HepG2 (cell line): Measurements from ENCODE around the gene KSR1. TPM values are rescaled to one million over a fixed set of nuclear protein-coding genes. Genes with fewer than 3 reads are reported as not detected.
A peak's percentile ranks its signal among the peaks of the same experiment; 100 is the strongest.

Experiments used
- ATAC-seq: fragments of 200-7000 bp; cut with Tn5 transposase; 3 replicates; pipeline ENCODE4 v1.9.1; 2020; ENCODE audit warnings: mild to moderate bottlenecking, moderate library complexity
- BruUV-seq: library from RNA; stranded (reverse); fragments of 400-500 nt; replicated peaks from 2 replicates; lab custom pipeline; 2021; lab: Mats Ljungman, UMichigan
- CTCF ChIA-PET: fragments of 300-600 bp; formaldehyde crosslinking; extraction: SDS; loops from one replicate; lab custom pipeline; 2021; ENCODE audit warnings: low total read pairs, inconsistent platforms, low intra/inter-chr PET ratio; lab: Yijun Ruan, JAX
- POLR2A ChIA-PET: fragments of 350-600 bp; sonication (Branson Sonifier 250); formaldehyde crosslinking; loops from one replicate; lab custom pipeline; 2020; ENCODE audit warnings: antibody characterized with exemption, inconsistent platforms; lab: Yijun Ruan, JAX
- DNase-seq: peaks from one replicate; pipeline ENCODE4 v3.0.0-alpha.2; 2015; ENCODE audit warnings: low spot score
- FAIRE-seq: peaks from 3 replicates; lab custom pipeline; 2011; peaks lifted over from hg19 to GRCh38; lab: Jason Lieb, UNC
- H2AFZ ChIP-seq: one replicate; pipeline ENCODE4 v1.6.1; 2011; ENCODE audit warnings: low read length, inconsistent platforms
- H3K27ac ChIP-seq: fragments of 300-600 bp; 3 replicates; pipeline ENCODE4 v1.8.0; 2011; ENCODE audit warnings: mixed run types, mild to moderate bottlenecking, mixed read lengths, low read length, inconsistent platforms; ENCODE audit not compliant: insufficient read depth; ENCODE audit errors: extremely low read length
- H3K27me3 ChIP-seq, 2 experiments: fragments of 200-600 bp in 1 of 2; 2 replicates in 1 of 2; 3 replicates in 1 of 2; pipeline versions ENCODE4 v1.6.0 to v1.8.0; 2011; ENCODE audit warnings: low read length in 2 of 2, mild to moderate bottlenecking in 2 of 2, moderate library complexity in 2 of 2, inconsistent platforms in 1 of 2; ENCODE audit not compliant: insufficient read depth in 2 of 2, control insufficient read depth in 1 of 2
- H3K36me3 ChIP-seq, 2 experiments: fragments of 200-600 bp in 1 of 2; replicated peaks in 1 of 2; 2 replicates in 1 of 2; 3 replicates in 1 of 2; pipeline versions ENCODE4 v1.5.1 to v1.8.0; 2011; ENCODE audit warnings: low read length in 2 of 2, inconsistent platforms in 1 of 2; ENCODE audit not compliant: insufficient read depth in 2 of 2, control insufficient read depth in 1 of 2
- H3K4me1 ChIP-seq: 2 replicates; pipeline ENCODE4 v1.5.1; 2012; ENCODE audit warnings: low read length, inconsistent platforms; ENCODE audit not compliant: insufficient read depth
- H3K4me2 ChIP-seq: 2 replicates; pipeline ENCODE4 v1.6.0; 2011; ENCODE audit warnings: low read depth, low read length, inconsistent platforms
- H3K4me3 ChIP-seq, 3 experiments: fragments of 200-600 bp in 1 of 3; sonication (generic), shearing (Covaris generic) in 1 of 3; replicated peaks in 1 of 3; 2 replicates each; pipeline ENCODE4 v1.5.1; 2011 to 2016; ENCODE audit warnings: low read length in 3 of 3, inconsistent platforms in 2 of 3, low read depth in 2 of 3, mild to moderate bottlenecking in 2 of 3, control low read depth in 1 of 3, mixed read lengths in 1 of 3; ENCODE audit not compliant: insufficient read depth in 1 of 3
- H3K79me2 ChIP-seq: one replicate; pipeline ENCODE4 v1.6.1; 2011; ENCODE audit warnings: low read length, inconsistent platforms; ENCODE audit not compliant: insufficient read depth
- H3K9ac ChIP-seq: 2 replicates; pipeline ENCODE4 v1.6.0; 2011; ENCODE audit warnings: mild to moderate bottlenecking, low read depth, low read length, inconsistent platforms; ENCODE audit not compliant: insufficient read depth
- H3K9me3 ChIP-seq: 2 replicates; pipeline ENCODE4 v1.5.1; 2012; ENCODE audit warnings: mild to moderate bottlenecking, low read length
- H4K20me1 ChIP-seq: 2 replicates; pipeline ENCODE4 v1.6.0; 2011; ENCODE audit warnings: inconsistent platforms, mild to moderate bottlenecking, low read length, moderate library complexity; ENCODE audit not compliant: insufficient read depth
- CBFB ChIP-seq: sonication (generic); formaldehyde crosslinking; IDR thresholded peaks from 2 replicates; pipeline ENCODE4 v1.4.0; 2020; ENCODE audit warnings: missing genetic modification reagents
- JUND ChIP-seq: sonication (generic); formaldehyde crosslinking; IDR thresholded peaks from 2 replicates; pipeline ENCODE4 v1.8.0; 2022; ENCODE audit warnings: mild to moderate bottlenecking, missing genetic modification reagents
- NFYB ChIP-seq: sonication (generic); formaldehyde crosslinking; IDR thresholded peaks from 2 replicates; pipeline ENCODE4 v1.4.0; 2020; ENCODE audit warnings: missing genetic modification reagents
- NR2C2 ChIP-seq: sonication (generic); formaldehyde crosslinking; IDR thresholded peaks from 2 replicates; pipeline ENCODE4 v1.4.0; 2020; ENCODE audit warnings: missing genetic modification reagents, mild to moderate bottlenecking, moderate library complexity, borderline replicate concordance
- RERE ChIP-seq: IDR thresholded peaks from 2 replicates; pipeline ENCODE4 v1.6.1; 2016; ENCODE audit warnings: low read depth, missing genetic modification reagents, missing compliant biosample characterization
- SAP130 ChIP-seq: IDR thresholded peaks from 2 replicates; pipeline ENCODE4 v1.6.1; 2016; ENCODE audit warnings: low read depth
- SOX5 ChIP-seq: IDR thresholded peaks from 2 replicates; pipeline ENCODE4 v1.6.1; 2016; ENCODE audit warnings: borderline replicate concordance
- ZNF225 ChIP-seq: sonication (generic); formaldehyde crosslinking; IDR thresholded peaks from 2 replicates; pipeline ENCODE4 v1.4.0; 2020; ENCODE audit warnings: mild to moderate bottlenecking, missing genetic modification reagents
- ZNF350 ChIP-seq: sonication (generic); formaldehyde crosslinking; IDR thresholded peaks from 2 replicates; pipeline ENCODE4 v1.4.0; 2020; ENCODE audit warnings: mild to moderate bottlenecking, low read depth, missing genetic modification reagents, borderline replicate concordance
- ZNF792 ChIP-seq: IDR thresholded peaks from 2 replicates; pipeline ENCODE4 v1.6.1; 2016
- WGBS: methylation state at CpG from one replicate; pipeline ENCODE4 v1.1.6; 2017; ENCODE audit warnings: low lambda C conversion rate; 5-methylcytosine and 5-hydroxymethylcytosine counted together
- in situ Hi-C: cut with HindIII; loops from 2 replicates; pipeline ENCODE4 v1.10.0; 2017; ENCODE audit warnings: low pct_unique_long_range_greater_than_20kb; ENCODE audit not compliant: extremely low pct_ligation_motif_present
- intact Hi-C: fragments of 100-400 bp; cut with micrococcal nuclease; formaldehyde crosslinking; loops from one replicate; pipeline ENCODE4 v1.10.0; 2022; ENCODE audit not compliant: unreplicated experiment
- polyA plus RNA-seq, 8 experiments: library from polyadenylated mRNA; depleted of rRNA in 3 of 8; stranded (reverse) in 7 of 8; unstranded in 1 of 8; fragments of >200 nt; fragmentation: Illumina TruSeq in 4 of 8; extraction: Trizol in 4 of 8; gene quantifications; 2 replicates each; pipeline versions ENCODE4 v1.2.1 to v1.2.3, GENCODE V29; 2011 to 2016; ENCODE audit warnings: low read depth in 4 of 8, missing spikeins in 1 of 8, mixed read lengths in 1 of 8; ENCODE audit not compliant: insufficient read depth in 1 of 8
- total RNA-seq, 5 experiments: library from RNA; depleted of rRNA; stranded (reverse); fragments of >200 nt; fragmentation: Illumina TruSeq; extraction: Trizol; gene quantifications; 2 replicates each; pipeline ENCODE4 v1.2.3, GENCODE V29; 2016; ENCODE audit warnings: low read depth in 1 of 5
- TF ChIP-seq, protein P1 (sequence below): IDR thresholded peaks from 2 replicates; pipeline ENCODE4 v1.4.0; 2020; ENCODE audit warnings: mild to moderate bottlenecking, missing genetic modification reagents
- TF ChIP-seq, protein P2 (sequence below): sonication (generic); formaldehyde crosslinking; conservative IDR thresholded peaks from 2 replicates; pipeline ENCODE4 v1.4.0; 2020; ENCODE audit warnings: missing genetic modification reagents

KSR1 gene
- total and polyA plus RNA-seq, 2 of the 13 experiments (the other 11 are each of a cell fraction or from before 2014, with no cell fraction given), result 10.1 to 16.6 TPM

DNA sequence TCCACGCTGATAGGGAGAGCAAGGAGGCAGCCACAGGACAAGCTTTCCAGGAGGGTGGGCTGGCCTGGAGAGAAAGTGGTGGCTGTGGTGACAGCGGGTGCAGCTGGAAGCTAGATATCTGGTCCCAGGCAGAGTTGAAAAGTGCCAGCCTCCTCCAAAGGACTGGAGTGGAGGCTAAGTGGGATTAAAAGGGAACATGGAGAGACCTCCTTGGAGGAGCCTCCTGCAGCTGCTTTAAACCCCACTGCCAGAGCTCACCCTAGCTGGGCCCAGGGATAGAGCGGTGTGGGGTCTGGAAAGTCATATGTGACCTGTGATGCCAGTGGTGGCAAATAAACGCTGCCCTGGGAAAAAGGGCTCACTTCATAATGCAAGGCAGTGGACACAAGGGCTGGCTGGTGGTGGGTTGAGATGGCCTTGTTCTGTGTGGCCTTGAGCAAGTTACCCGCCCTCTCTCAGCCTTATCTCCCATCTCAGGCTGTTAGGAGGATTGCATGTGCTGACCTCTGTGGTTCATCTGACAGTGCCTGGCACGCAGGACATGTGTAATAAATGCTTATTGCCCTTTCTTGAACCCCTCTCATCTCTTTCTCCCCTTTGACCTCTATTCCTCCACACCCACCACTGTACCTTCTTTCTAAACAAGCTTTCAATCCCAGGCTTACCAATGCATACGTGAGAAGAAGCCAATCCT is 113.8 kb downstream of the KSR1 start:
- Histone ChIP-seq H3K36me3 (no peaks in the 10 kb centered on the region), H3K4me1 (peaks cover 55% of the 10 kb centered on the region), H3K9ac (no peak overlapping the region), H3K4me3 (peak overlapping the region in 1 of 3 experiments; percentile 30; a peak in 2 of 6 replicates), H3K4me2 (peak overlapping the region; percentile 60), H3K27me3 (no peaks in the 10 kb centered on the region), H2AFZ (no peak overlapping the region), H3K9me3 (no peaks in the 10 kb centered on the region), H4K20me1 (peaks cover 17% of the 10 kb centered on the region; the same call in 1 of the 2 replicates), H3K27ac (peak overlapping the region; percentile 35), H3K79me2 (peaks cover 4% of the 10 kb centered on the region)
- in situ Hi-C loops (loop anchor here (10.0 kb wide), 1 partner anchor 215 kb away; no protein-coding TSS in a partner anchor), intact Hi-C loops (loop anchor here (1.0 to 10.0 kb wide), 4 partner anchors 31 to 235 kb away; partner anchors contain the start of gene KSR1)
- BruUV-seq, result no TSS peak
- WGBS, result 23% methylated on average over 7 of the region's 7 CpGs
- FAIRE-seq, result peak; percentile 90
- CTCF ChIA-PET, result interaction anchor here (1.0 to 2.1 kb wide), 3 partner anchors 30 to 114 kb away, joined by 3 to 9 read pairs (median 4); partner anchors contain the start of gene KSR1
- POLR2A ChIA-PET, result interaction anchor here (0.7 to 1.5 kb wide), 3 partner anchors 10 to 112 kb away, joined by 3 to 8 read pairs (median 7); no protein-coding TSS in a partner anchor
- peak; percentile 87 for DNase-seq
- peak; percentile 87 for ATAC-seq
- TF ChIP-seq SAP130 (peak; percentile 65), ZNF225 (CRISPR knock-in tag) (no peak), NFYB (CRISPR knock-in tag) (no peak), ZNF350 (CRISPR knock-in tag) (no peak; the same call in 1 of the 2 replicates), ZNF792 (CRISPR knock-in tag) (peak; percentile 43), RERE (CRISPR knock-in tag) (peak; percentile 56; the same call in 1 of the 2 replicates), CBFB (CRISPR knock-in tag) (peak; percentile 59; the same call in 1 of the 2 replicates), NR2C2 (CRISPR knock-in tag) (peak; percentile 66), JUND (CRISPR knock-in tag) (no peak), SOX5 (CRISPR knock-in tag) (0 out of 2 replicates have a peak, but pooled peaks have one; percentile 39)
- TF ChIP-seq, protein P1, sequence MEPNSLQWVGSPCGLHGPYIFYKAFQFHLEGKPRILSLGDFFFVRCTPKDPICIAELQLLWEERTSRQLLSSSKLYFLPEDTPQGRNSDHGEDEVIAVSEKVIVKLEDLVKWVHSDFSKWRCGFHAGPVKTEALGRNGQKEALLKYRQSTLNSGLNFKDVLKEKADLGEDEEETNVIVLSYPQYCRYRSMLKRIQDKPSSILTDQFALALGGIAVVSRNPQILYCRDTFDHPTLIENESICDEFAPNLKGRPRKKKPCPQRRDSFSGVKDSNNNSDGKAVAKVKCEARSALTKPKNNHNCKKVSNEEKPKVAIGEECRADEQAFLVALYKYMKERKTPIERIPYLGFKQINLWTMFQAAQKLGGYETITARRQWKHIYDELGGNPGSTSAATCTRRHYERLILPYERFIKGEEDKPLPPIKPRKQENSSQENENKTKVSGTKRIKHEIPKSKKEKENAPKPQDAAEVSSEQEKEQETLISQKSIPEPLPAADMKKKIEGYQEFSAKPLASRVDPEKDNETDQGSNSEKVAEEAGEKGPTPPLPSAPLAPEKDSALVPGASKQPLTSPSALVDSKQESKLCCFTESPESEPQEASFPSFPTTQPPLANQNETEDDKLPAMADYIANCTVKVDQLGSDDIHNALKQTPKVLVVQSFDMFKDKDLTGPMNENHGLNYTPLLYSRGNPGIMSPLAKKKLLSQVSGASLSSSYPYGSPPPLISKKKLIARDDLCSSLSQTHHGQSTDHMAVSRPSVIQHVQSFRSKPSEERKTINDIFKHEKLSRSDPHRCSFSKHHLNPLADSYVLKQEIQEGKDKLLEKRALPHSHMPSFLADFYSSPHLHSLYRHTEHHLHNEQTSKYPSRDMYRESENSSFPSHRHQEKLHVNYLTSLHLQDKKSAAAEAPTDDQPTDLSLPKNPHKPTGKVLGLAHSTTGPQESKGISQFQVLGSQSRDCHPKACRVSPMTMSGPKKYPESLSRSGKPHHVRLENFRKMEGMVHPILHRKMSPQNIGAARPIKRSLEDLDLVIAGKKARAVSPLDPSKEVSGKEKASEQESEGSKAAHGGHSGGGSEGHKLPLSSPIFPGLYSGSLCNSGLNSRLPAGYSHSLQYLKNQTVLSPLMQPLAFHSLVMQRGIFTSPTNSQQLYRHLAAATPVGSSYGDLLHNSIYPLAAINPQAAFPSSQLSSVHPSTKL (CRISPR knock-in tag), result peak; percentile 89
- TF ChIP-seq, protein P2, sequence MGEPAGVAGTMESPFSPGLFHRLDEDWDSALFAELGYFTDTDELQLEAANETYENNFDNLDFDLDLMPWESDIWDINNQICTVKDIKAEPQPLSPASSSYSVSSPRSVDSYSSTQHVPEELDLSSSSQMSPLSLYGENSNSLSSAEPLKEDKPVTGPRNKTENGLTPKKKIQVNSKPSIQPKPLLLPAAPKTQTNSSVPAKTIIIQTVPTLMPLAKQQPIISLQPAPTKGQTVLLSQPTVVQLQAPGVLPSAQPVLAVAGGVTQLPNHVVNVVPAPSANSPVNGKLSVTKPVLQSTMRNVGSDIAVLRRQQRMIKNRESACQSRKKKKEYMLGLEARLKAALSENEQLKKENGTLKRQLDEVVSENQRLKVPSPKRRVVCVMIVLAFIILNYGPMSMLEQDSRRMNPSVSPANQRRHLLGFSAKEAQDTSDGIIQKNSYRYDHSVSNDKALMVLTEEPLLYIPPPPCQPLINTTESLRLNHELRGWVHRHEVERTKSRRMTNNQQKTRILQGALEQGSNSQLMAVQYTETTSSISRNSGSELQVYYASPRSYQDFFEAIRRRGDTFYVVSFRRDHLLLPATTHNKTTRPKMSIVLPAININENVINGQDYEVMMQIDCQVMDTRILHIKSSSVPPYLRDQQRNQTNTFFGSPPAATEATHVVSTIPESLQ (CRISPR knock-in tag), result no peak
